WTC11 (cell line): ENCODE results near the gene VEZT. TPM values are rescaled to one million over a fixed set of nuclear protein-coding genes. Genes with fewer than 3 reads are reported as not detected.

Experiments used
- ATAC-seq: fragments of 200-7000 bp; cut with Tn5 transposase; 2 replicates; pipeline ENCODE4 v1.10.0; 2021; ENCODE audit warnings: mild to moderate bottlenecking, moderate library complexity
- CTCF ChIA-PET: fragments of 300-600 bp; sonication (Branson Sonifier 250); formaldehyde crosslinking; loops from one replicate; lab custom pipeline; 2021; ENCODE audit warnings: antibody characterized with exemption; lab: Charles Lee
- POLR2A ChIA-PET: fragments of 350-600 bp; sonication (Branson Sonifier 250); formaldehyde crosslinking; loops from one replicate; lab custom pipeline; 2021; ENCODE audit warnings: antibody characterized with exemption; lab: Charles Lee
- DNase-seq: peaks from one replicate; pipeline ENCODE4 v3.0.0; 2021; ENCODE audit warnings: low spot score
- H3K27ac Mint-ChIP-seq: 2 replicates; pipeline ENCODE4 v1.8.0; 2021; ENCODE audit warnings: mixed read lengths
- H3K27me3 Mint-ChIP-seq: 2 replicates; pipeline ENCODE4 v1.8.0; 2021; ENCODE audit warnings: low read depth, mild to moderate bottlenecking, moderate library complexity, mixed read lengths
- H3K36me3 Mint-ChIP-seq: 2 replicates; pipeline ENCODE4 v1.8.0; 2021; ENCODE audit warnings: mixed read lengths
- H3K4me1 Mint-ChIP-seq: 2 replicates; pipeline ENCODE4 v1.8.0; 2022; ENCODE audit warnings: mixed read lengths
- H3K4me3 Mint-ChIP-seq: 2 replicates; pipeline ENCODE4 v1.8.0; 2021; ENCODE audit warnings: mild to moderate bottlenecking, moderate library complexity, mixed read lengths
- H3K9me3 Mint-ChIP-seq: 2 replicates; pipeline ENCODE4 v1.8.0; 2021; ENCODE audit warnings: mixed read lengths
- ESRRA ChIP-seq: sonication (generic); formaldehyde crosslinking; IDR thresholded peaks from 2 replicates; pipeline ENCODE4 v1.8.1; 2022; ENCODE audit warnings: mild to moderate bottlenecking, missing genetic modification reagents, borderline replicate concordance
- ETV6 ChIP-seq: sonication (generic); formaldehyde crosslinking; IDR thresholded peaks from 2 replicates; pipeline ENCODE4 v1.8.1; 2022; ENCODE audit warnings: mild to moderate bottlenecking, missing genetic modification reagents
- FOXJ3 ChIP-seq: sonication (generic); formaldehyde crosslinking; IDR thresholded peaks from 2 replicates; pipeline ENCODE4 v1.9.0; 2021; ENCODE audit warnings: missing genetic modification reagents, mild to moderate bottlenecking, borderline replicate concordance
- IRF2 ChIP-seq: sonication (generic); formaldehyde crosslinking; IDR thresholded peaks from 2 replicates; pipeline ENCODE4 v1.8.0; 2022; ENCODE audit warnings: low read depth, missing genetic modification reagents, borderline replicate concordance
- NFATC4 ChIP-seq: fragments of 250-450 bp; sonication (Bioruptor Pico); IDR thresholded peaks from 2 replicates; pipeline ENCODE4 v1.9.0; 2021; ENCODE audit warnings: mild to moderate bottlenecking
- OVOL2 ChIP-seq: fragments of 250-450 bp; sonication (Bioruptor Pico); IDR thresholded peaks from 2 replicates; pipeline ENCODE4 v1.9.0; 2021; ENCODE audit warnings: mild to moderate bottlenecking, borderline replicate concordance
- RORB ChIP-seq: fragments of 250-450 bp; sonication (Bioruptor Pico); IDR thresholded peaks from 2 replicates; pipeline ENCODE4 v1.9.0; 2021; ENCODE audit warnings: mild to moderate bottlenecking
- SP1 ChIP-seq: sonication (generic); formaldehyde crosslinking; conservative IDR thresholded peaks from 2 replicates; pipeline ENCODE4 v1.8.1; 2022; ENCODE audit warnings: missing genetic modification reagents
- TCF7 ChIP-seq: sonication (generic); formaldehyde crosslinking; IDR thresholded peaks from 2 replicates; pipeline ENCODE4 v1.8.0; 2022; ENCODE audit warnings: mild to moderate bottlenecking, low read depth, missing genetic modification reagents, moderate library complexity
- TP53 ChIP-seq: sonication (generic); formaldehyde crosslinking; IDR thresholded peaks from 2 replicates; pipeline ENCODE4 v1.8.1; 2023; ENCODE audit warnings: mild to moderate bottlenecking, missing genetic modification reagents
- ZBTB21 ChIP-seq: sonication (generic); formaldehyde crosslinking; IDR thresholded peaks from 2 replicates; pipeline ENCODE4 v1.8.1; 2023; ENCODE audit warnings: mild to moderate bottlenecking, missing genetic modification reagents, borderline replicate concordance
- ZNF232 ChIP-seq: sonication (generic); formaldehyde crosslinking; IDR thresholded peaks from 2 replicates; pipeline ENCODE4 v1.8.0; 2022; ENCODE audit warnings: mild to moderate bottlenecking, missing genetic modification reagents
- ZNF416 ChIP-seq: fragments of 250-450 bp; sonication (Bioruptor Pico); IDR thresholded peaks from 2 replicates; pipeline ENCODE4 v1.9.0; 2021; ENCODE audit warnings: mild to moderate bottlenecking, inconsistent platforms
- total RNA-seq: library from RNA; stranded (reverse); gene quantifications from 3 replicates; pipeline ENCODE4 v1.2.3, GENCODE V29; 2021
- TF ChIP-seq, protein P1 (sequence below): sonication (generic); formaldehyde crosslinking; IDR thresholded peaks from 2 replicates; pipeline ENCODE4 v1.8.1; 2023; ENCODE audit warnings: mild to moderate bottlenecking, missing genetic modification reagents
- TF ChIP-seq, protein P2 (sequence below): sonication (generic); formaldehyde crosslinking; IDR thresholded peaks from 2 replicates; pipeline ENCODE4 v1.8.1; 2023; ENCODE audit warnings: mild to moderate bottlenecking, missing genetic modification reagents, moderate library complexity
- TF ChIP-seq, protein P3 (sequence below): sonication (generic); formaldehyde crosslinking; IDR thresholded peaks from 2 replicates; pipeline ENCODE4 v1.8.1; 2023; ENCODE audit warnings: mild to moderate bottlenecking, missing genetic modification reagents, moderate library complexity
- TF ChIP-seq, protein P4 (sequence below): fragments of 250-450 bp; sonication (Bioruptor Pico); IDR thresholded peaks from 2 replicates; pipeline ENCODE4 v2.1.2; 2022; ENCODE audit warnings: mild to moderate bottlenecking, moderate library complexity
- TF ChIP-seq, protein P5 (sequence below): fragments of 250-450 bp; sonication (Bioruptor Pico); IDR thresholded peaks from 2 replicates; pipeline ENCODE4 v1.9.0; 2021; ENCODE audit warnings: mild to moderate bottlenecking, borderline replicate concordance
- TF ChIP-seq, protein P6 (sequence below): sonication (generic); formaldehyde crosslinking; IDR thresholded peaks from 2 replicates; pipeline ENCODE4 v1.8.0; 2022; ENCODE audit warnings: mild to moderate bottlenecking, missing genetic modification reagents
- TF ChIP-seq, protein P7 (sequence below): sonication (generic); formaldehyde crosslinking; IDR thresholded peaks from 2 replicates; pipeline ENCODE4 v1.8.0; 2022; ENCODE audit warnings: mild to moderate bottlenecking, missing genetic modification reagents
- TF ChIP-seq, protein P8 (sequence below): sonication (generic); formaldehyde crosslinking; IDR thresholded peaks from 2 replicates; pipeline ENCODE4 v1.8.1; 2022; ENCODE audit warnings: low read depth, missing genetic modification reagents, borderline replicate concordance

The VEZT gene
- total RNA-seq, 1 experiment from 2014 or later, result 54.5 TPM

DNA sequence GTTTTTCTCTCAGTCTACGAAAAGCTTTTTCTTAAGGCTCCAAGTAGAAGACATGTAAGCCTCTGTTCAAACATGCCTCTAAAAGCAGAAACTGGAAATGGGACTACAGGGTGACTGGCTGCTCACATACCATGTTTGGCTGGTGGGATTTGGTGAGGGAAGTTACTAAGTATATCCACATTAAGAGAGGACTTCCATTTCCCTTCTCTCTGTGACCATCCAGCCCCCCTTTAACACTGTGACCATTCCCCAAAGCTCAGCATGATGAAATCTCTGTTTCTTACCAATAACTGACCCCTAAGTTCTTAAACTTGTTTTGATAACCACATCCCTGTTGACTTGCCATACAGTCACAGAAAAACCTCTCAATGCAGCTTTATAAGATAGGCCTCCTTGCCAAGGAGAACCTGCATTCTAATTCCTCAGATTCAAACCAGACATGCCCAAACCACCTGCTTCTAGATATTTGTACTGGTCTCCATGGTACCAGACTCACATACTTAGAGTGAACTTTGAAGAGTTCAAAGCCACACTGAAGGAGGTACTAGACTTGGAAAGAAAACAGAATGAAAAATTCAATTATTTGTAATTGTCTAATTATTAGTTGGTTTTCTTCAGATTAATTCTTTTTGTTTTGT is 102.2 kb downstream of the VEZT start (continued):
- TF ChIP-seq, protein P1, sequence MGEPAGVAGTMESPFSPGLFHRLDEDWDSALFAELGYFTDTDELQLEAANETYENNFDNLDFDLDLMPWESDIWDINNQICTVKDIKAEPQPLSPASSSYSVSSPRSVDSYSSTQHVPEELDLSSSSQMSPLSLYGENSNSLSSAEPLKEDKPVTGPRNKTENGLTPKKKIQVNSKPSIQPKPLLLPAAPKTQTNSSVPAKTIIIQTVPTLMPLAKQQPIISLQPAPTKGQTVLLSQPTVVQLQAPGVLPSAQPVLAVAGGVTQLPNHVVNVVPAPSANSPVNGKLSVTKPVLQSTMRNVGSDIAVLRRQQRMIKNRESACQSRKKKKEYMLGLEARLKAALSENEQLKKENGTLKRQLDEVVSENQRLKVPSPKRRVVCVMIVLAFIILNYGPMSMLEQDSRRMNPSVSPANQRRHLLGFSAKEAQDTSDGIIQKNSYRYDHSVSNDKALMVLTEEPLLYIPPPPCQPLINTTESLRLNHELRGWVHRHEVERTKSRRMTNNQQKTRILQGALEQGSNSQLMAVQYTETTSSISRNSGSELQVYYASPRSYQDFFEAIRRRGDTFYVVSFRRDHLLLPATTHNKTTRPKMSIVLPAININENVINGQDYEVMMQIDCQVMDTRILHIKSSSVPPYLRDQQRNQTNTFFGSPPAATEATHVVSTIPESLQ, result no peak
- TF ChIP-seq TCF7 (CRISPR knock-in tag), result no peak
- TF ChIP-seq, protein P2, sequence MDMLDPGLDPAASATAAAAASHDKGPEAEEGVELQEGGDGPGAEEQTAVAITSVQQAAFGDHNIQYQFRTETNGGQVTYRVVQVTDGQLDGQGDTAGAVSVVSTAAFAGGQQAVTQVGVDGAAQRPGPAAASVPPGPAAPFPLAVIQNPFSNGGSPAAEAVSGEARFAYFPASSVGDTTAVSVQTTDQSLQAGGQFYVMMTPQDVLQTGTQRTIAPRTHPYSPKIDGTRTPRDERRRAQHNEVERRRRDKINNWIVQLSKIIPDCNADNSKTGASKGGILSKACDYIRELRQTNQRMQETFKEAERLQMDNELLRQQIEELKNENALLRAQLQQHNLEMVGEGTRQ (CRISPR knock-in tag), result no peak
- TF ChIP-seq, protein P3, sequence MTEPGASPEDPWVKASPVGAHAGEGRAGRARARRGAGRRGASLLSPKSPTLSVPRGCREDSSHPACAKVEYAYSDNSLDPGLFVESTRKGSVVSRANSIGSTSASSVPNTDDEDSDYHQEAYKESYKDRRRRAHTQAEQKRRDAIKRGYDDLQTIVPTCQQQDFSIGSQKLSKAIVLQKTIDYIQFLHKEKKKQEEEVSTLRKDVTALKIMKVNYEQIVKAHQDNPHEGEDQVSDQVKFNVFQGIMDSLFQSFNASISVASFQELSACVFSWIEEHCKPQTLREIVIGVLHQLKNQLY (CRISPR knock-in tag), result no peak
- no peak for TF ChIP-seq ZBTB21 (CRISPR knock-in tag)
- no peak for TF ChIP-seq ZNF416
- TF ChIP-seq SP1, result no peak
- TF ChIP-seq NFATC4 (CRISPR knock-in tag), result no peak
- no peak for TF ChIP-seq TP53 (CRISPR knock-in tag)
- no peak for TF ChIP-seq OVOL2 (CRISPR knock-in tag)
- TF ChIP-seq, protein P4, sequence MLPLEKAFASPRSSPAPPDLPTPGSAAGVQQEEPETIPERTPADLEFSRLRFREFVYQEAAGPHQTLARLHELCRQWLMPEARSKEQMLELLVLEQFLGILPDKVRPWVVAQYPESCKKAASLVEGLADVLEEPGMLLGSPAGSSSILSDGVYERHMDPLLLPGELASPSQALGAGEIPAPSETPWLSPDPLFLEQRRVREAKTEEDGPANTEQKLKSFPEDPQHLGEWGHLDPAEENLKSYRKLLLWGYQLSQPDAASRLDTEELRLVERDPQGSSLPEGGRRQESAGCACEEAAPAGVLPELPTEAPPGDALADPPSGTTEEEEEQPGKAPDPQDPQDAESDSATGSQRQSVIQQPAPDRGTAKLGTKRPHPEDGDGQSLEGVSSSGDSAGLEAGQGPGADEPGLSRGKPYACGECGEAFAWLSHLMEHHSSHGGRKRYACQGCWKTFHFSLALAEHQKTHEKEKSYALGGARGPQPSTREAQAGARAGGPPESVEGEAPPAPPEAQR (CRISPR knock-in tag), result no peak
- no peak for TF ChIP-seq FOXJ3 (CRISPR knock-in tag)

DNA sequence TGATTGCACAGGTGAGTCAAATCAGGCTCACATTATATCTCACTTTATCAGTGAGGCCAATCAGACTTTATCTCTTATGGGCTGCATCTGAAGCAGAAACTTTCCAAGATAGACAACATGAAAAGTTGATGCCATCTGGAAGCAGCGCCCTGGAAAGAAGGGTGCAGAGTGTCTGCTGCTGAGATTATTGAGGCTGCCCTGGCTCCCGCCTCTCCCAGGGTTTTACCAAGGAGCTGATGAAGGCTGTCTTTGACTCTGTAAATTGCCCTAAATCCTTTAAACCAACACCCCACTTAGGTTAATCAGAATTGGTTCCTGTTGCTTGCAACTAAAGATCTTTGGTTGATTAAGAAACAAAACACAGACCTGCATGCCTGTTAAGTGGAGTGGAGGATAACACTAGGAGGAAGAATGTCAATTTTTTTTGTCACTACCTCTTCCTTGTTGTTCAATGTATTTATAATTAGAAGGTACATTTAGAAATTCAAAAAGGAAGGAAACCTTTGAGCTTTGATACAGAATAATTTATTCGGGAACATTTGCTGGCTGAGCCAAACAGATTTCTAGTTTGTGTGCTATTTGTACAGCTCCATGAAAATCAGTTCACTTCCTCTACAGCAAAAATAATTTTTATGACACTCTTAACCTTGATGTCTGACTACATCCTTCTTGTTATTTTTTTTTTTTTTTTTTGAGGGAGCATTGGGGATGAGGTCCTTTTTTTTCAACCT is 104.1 kb downstream of the VEZT start:
- ChIA-PET POLR2A (no interaction called here), CTCF (no interaction called here)
- Mint-ChIP-seq H3K27me3 (no peaks in the 10 kb centered on the region; the same call in 1 of the 2 replicates), H3K36me3 (no peaks in the 10 kb centered on the region), H3K27ac (no peak overlapping the region), H3K4me1 (no peaks in the 10 kb centered on the region), H3K4me3 (no peak overlapping the region), H3K9me3 (no peaks in the 10 kb centered on the region)
- TF ChIP-seq, protein P5, sequence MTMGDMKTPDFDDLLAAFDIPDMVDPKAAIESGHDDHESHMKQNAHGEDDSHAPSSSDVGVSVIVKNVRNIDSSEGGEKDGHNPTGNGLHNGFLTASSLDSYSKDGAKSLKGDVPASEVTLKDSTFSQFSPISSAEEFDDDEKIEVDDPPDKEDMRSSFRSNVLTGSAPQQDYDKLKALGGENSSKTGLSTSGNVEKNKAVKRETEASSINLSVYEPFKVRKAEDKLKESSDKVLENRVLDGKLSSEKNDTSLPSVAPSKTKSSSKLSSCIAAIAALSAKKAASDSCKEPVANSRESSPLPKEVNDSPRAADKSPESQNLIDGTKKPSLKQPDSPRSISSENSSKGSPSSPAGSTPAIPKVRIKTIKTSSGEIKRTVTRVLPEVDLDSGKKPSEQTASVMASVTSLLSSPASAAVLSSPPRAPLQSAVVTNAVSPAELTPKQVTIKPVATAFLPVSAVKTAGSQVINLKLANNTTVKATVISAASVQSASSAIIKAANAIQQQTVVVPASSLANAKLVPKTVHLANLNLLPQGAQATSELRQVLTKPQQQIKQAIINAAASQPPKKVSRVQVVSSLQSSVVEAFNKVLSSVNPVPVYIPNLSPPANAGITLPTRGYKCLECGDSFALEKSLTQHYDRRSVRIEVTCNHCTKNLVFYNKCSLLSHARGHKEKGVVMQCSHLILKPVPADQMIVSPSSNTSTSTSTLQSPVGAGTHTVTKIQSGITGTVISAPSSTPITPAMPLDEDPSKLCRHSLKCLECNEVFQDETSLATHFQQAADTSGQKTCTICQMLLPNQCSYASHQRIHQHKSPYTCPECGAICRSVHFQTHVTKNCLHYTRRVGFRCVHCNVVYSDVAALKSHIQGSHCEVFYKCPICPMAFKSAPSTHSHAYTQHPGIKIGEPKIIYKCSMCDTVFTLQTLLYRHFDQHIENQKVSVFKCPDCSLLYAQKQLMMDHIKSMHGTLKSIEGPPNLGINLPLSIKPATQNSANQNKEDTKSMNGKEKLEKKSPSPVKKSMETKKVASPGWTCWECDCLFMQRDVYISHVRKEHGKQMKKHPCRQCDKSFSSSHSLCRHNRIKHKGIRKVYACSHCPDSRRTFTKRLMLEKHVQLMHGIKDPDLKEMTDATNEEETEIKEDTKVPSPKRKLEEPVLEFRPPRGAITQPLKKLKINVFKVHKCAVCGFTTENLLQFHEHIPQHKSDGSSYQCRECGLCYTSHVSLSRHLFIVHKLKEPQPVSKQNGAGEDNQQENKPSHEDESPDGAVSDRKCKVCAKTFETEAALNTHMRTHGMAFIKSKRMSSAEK, result no peak
- ATAC-seq (no peak), DNase-seq (no peak)

DNA sequence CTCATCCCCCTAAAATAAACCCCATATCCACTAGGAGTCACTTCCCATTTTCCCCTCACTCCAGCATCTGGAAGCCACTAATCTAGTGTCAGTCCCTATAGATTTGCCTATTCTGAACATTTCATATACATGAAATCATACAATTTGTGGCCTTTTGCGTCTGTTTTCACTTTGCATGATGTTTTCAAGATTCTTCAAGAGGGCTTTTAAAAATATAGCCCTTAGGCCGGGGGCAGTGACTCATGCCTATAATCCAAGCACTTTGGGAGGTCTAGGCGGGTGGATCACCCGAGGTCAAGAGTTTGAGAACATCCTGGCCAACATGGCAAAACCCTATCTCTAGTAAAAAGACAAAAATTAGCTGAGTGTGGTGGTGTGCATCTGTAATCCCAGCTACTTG is 104.7 kb downstream of the VEZT start:
- POLR2A ChIA-PET, result no interaction called here
- TF ChIP-seq RORB (no peak), ETV6 (CRISPR knock-in tag) (no peak), ZNF232 (CRISPR knock-in tag) (no peak), IRF2 (CRISPR knock-in tag) (no peak), ESRRA (CRISPR knock-in tag) (no peak), NFATC4 (CRISPR knock-in tag) (no peak)
- TF ChIP-seq, protein P6, sequence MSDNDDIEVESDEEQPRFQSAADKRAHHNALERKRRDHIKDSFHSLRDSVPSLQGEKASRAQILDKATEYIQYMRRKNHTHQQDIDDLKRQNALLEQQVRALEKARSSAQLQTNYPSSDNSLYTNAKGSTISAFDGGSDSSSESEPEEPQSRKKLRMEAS (CRISPR knock-in tag), result no peak
- TF ChIP-seq, protein P7, sequence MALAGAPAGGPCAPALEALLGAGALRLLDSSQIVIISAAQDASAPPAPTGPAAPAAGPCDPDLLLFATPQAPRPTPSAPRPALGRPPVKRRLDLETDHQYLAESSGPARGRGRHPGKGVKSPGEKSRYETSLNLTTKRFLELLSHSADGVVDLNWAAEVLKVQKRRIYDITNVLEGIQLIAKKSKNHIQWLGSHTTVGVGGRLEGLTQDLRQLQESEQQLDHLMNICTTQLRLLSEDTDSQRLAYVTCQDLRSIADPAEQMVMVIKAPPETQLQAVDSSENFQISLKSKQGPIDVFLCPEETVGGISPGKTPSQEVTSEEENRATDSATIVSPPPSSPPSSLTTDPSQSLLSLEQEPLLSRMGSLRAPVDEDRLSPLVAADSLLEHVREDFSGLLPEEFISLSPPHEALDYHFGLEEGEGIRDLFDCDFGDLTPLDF (CRISPR knock-in tag), result no peak
- TF ChIP-seq, protein P8, sequence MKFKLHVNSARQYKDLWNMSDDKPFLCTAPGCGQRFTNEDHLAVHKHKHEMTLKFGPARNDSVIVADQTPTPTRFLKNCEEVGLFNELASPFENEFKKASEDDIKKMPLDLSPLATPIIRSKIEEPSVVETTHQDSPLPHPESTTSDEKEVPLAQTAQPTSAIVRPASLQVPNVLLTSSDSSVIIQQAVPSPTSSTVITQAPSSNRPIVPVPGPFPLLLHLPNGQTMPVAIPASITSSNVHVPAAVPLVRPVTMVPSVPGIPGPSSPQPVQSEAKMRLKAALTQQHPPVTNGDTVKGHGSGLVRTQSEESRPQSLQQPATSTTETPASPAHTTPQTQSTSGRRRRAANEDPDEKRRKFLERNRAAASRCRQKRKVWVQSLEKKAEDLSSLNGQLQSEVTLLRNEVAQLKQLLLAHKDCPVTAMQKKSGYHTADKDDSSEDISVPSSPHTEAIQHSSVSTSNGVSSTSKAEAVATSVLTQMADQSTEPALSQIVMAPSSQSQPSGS (CRISPR knock-in tag), result no peak

More for the DNA sequence above, 104.7 kb downstream of the VEZT start:
- CTCF ChIA-PET, result no interaction called here
- Mint-ChIP-seq H3K4me3 (no peak overlapping the region), H3K4me1 (no peaks in the 10 kb centered on the region), H3K36me3 (no peaks in the 10 kb centered on the region), H3K27ac (no peak overlapping the region), H3K9me3 (no peaks in the 10 kb centered on the region), H3K27me3 (no peaks in the 10 kb centered on the region; the same call in 1 of the 2 replicates)
- DNase-seq (no peak), ATAC-seq (no peak)
